Gastrocnemius medialis (tissue), 4 donors: ENCODE results near the gene OLR1.

Experiments used
- POLR2A ChIP-seq, 2 donors: fragments of 450-650 bp; IDR thresholded peaks; one replicate each; pipeline ENCODE4 v1.6.1; 2017; ENCODE audit warnings: antibody characterized with exemption in 2 of 2, mild to moderate bottlenecking in 2 of 2, moderate library complexity in 2 of 2
- TF ChIP-seq, protein P1 (sequence below), 5 experiments: fragments of 450-650 bp in 3 of 5; fragments of 200-600 bp in 2 of 5; sonication (generic) in 2 of 5; IDR thresholded peaks in 4 of 5; conservative IDR thresholded peaks in 1 of 5; 1 replicate in 4 of 5; 2 replicates in 1 of 5; pipeline ENCODE4 v1.5.1; 2016 to 2019; ENCODE audit warnings: antibody characterized with exemption in 5 of 5, mild to moderate bottlenecking in 3 of 5, moderate library complexity in 3 of 5

- TF ChIP-seq POLR2A (IDR thresholded peaks at IDR 0.05): no peak
- TF ChIP-seq, protein P1, sequence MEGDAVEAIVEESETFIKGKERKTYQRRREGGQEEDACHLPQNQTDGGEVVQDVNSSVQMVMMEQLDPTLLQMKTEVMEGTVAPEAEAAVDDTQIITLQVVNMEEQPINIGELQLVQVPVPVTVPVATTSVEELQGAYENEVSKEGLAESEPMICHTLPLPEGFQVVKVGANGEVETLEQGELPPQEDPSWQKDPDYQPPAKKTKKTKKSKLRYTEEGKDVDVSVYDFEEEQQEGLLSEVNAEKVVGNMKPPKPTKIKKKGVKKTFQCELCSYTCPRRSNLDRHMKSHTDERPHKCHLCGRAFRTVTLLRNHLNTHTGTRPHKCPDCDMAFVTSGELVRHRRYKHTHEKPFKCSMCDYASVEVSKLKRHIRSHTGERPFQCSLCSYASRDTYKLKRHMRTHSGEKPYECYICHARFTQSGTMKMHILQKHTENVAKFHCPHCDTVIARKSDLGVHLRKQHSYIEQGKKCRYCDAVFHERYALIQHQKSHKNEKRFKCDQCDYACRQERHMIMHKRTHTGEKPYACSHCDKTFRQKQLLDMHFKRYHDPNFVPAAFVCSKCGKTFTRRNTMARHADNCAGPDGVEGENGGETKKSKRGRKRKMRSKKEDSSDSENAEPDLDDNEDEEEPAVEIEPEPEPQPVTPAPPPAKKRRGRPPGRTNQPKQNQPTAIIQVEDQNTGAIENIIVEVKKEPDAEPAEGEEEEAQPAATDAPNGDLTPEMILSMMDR (IDR thresholded peaks at IDR 0.05 in 4 of 5, conservative IDR thresholded peaks at IDR 0.05 in 1 of 5): no peak
Observed at GRCh38 chr12:10197879-10198278, 25.9 kb upstream of the OLR1 start.
